Uterus (tissue), 4 donors: Measurements from ENCODE around the gene TSPAN12. TPM values are rescaled to one million over a fixed set of nuclear protein-coding genes. Genes with fewer than 3 reads are reported as not detected.

Experiments used
- DNase-seq, 2 donors: peaks; one replicate each; pipeline ENCODE4 v3.0.0-alpha.2; 2019 to 2020
- H3K27ac ChIP-seq, 2 donors: fragments of 200-600 bp; sonication (generic); 1 replicate in 1 of 2; 2 replicates in 1 of 2; pipeline ENCODE4 v1.5.1; 2016 to 2018
- H3K27me3 ChIP-seq, 2 donors: fragments of 200-600 bp; sonication (generic); one replicate each; pipeline ENCODE4 v1.5.1; 2018 to 2019; ENCODE audit warnings: control low read depth in 1 of 2
- H3K36me3 ChIP-seq, 2 donors: fragments of 200-600 bp; sonication (generic); one replicate each; pipeline ENCODE4 v1.5.1; 2019; ENCODE audit warnings: control low read depth in 1 of 2
- H3K4me1 ChIP-seq, 2 donors: fragments of 200-600 bp; sonication (generic); one replicate each; pipeline ENCODE4 v1.5.1; 2018 to 2019; ENCODE audit warnings: control low read depth in 1 of 2
- H3K4me3 ChIP-seq, 2 donors: fragments of 200-600 bp; sonication (generic); 1 replicate in 1 of 2; 2 replicates in 1 of 2; pipeline ENCODE4 v1.5.1; 2018 to 2019; ENCODE audit warnings: mild to moderate bottlenecking in 1 of 2
- H3K9me3 ChIP-seq, 2 donors: fragments of 200-600 bp; sonication (generic); one replicate each; pipeline ENCODE4 v1.5.1; 2019; ENCODE audit warnings: control low read depth in 1 of 2
- POLR2A ChIP-seq, 2 donors: fragments of 450-650 bp; IDR thresholded peaks; one replicate each; pipeline ENCODE4 v1.6.1; 2016; ENCODE audit warnings: antibody characterized with exemption in 2 of 2, mild to moderate bottlenecking in 1 of 2, moderate library complexity in 1 of 2
- intact Hi-C: fragments of 100-400 bp; cut with DNase I; formaldehyde crosslinking; loops from one replicate; pipeline ENCODE4 v1.15.1; 2023; ENCODE audit warnings: low total_unique reads
- total RNA-seq, 4 donors: library from RNA; depleted of rRNA in 3 of 4; stranded (reverse); fragments of >200 nt in 3 of 4; gene quantifications; one replicate each; pipeline versions ENCODE4 v1.1.0 to v1.2.4, GENCODE V29; 2014 to 2023
- TF ChIP-seq, protein P1 (sequence below), 4 experiments: fragments of 200-600 bp in 2 of 4; fragments of 450-650 bp in 2 of 4; sonication (generic) in 2 of 4; IDR thresholded peaks; one replicate each; pipeline ENCODE4 v1.5.1; 2016 to 2019; ENCODE audit warnings: antibody characterized with exemption in 4 of 4, mild to moderate bottlenecking in 2 of 4, moderate library complexity in 1 of 4
- donor health status: DM: yes; HTN: yes; CAD: no.

Gene TSPAN12
- total RNA-seq, 4 donors from 2014 or later, result 3.1 to 18.8 (median 11.8) TPM

DNA sequence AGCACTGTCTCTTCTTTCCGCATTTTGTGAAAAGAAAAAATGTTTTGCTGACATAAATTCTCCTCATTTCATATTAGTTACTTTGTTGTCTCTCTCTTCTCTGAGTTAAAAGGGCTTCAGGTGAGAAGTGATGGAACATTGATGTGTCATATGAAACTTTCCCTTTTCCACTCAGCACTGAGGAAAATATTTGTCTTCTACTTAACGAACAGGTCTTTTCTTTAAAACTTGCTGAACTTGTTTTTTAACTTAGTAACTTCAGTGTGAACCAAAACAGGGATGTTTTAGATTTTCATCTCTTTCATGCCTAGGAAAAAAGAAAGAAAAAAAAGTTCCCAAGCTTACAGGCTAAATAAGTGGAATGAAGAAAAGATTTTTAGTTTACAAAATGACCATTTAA lies 19.0 kb upstream of the TSPAN12 start:
- Histone ChIP-seq H3K27me3 (no peaks in the 10 kb centered on the region), H3K27ac (no peak overlapping the region), H3K4me3 (no peak overlapping the region), H3K4me1 (no peaks in the 10 kb centered on the region), H3K36me3 (no peaks in the 10 kb centered on the region), H3K9me3 (no peaks in the 10 kb centered on the region)
- intact Hi-C loops, result no loop called here
- no peak for TF ChIP-seq POLR2A (IDR thresholded peaks at IDR 0.05)
- TF ChIP-seq, protein P1, sequence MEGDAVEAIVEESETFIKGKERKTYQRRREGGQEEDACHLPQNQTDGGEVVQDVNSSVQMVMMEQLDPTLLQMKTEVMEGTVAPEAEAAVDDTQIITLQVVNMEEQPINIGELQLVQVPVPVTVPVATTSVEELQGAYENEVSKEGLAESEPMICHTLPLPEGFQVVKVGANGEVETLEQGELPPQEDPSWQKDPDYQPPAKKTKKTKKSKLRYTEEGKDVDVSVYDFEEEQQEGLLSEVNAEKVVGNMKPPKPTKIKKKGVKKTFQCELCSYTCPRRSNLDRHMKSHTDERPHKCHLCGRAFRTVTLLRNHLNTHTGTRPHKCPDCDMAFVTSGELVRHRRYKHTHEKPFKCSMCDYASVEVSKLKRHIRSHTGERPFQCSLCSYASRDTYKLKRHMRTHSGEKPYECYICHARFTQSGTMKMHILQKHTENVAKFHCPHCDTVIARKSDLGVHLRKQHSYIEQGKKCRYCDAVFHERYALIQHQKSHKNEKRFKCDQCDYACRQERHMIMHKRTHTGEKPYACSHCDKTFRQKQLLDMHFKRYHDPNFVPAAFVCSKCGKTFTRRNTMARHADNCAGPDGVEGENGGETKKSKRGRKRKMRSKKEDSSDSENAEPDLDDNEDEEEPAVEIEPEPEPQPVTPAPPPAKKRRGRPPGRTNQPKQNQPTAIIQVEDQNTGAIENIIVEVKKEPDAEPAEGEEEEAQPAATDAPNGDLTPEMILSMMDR (IDR thresholded peaks at IDR 0.05), result no peak
- no peak for DNase-seq

DNA sequence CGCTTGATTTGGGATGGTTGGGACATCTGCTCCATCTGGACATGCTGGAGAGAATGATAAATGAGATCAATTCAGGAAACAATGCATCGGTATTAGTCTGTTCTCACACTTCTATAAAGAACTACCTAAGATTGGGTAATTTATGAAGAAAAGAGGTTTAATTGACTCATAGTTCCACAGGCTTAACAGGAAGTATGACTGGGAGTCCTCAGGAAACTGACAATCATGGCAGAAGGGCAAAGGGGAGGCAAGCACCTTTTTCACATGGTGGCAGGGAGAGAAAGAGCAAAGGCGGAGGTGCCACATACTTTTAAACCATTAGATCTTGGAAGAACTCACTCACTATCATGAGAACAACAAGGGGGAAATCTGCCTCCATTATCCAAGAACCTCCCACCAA lies 16.8 kb upstream of the TSPAN12 start:
- intact Hi-C loops, result no loop called here
- Histone ChIP-seq H3K4me1 (no peaks in the 10 kb centered on the region), H3K9me3 (no peaks in the 10 kb centered on the region), H3K27me3 (no peaks in the 10 kb centered on the region), H3K36me3 (no peaks in the 10 kb centered on the region), H3K4me3 (no peak overlapping the region), H3K27ac (no peak overlapping the region)
- no peak for TF ChIP-seq POLR2A (IDR thresholded peaks at IDR 0.05)
- DNase-seq, result no peak

DNA sequence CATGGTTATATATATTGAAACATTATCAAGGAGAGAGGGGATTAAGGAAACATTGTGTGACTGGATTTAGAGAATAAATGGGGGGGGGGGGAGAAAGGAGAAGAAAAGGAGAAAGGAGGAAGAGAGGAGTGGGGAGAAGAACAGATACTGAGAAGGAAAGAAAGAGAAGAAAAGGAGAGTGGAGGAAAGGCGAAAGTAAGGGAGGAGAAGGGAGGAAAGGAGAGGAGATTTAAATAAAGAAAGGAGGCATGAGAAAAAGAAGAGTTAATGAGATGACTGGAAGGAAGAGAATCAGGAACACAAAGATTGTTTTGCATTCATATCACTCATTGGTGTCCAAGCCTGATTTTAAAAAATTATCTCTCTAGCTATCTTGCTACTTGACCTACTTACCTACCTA lies 16.1 kb upstream of the TSPAN12 start:
- H3K4me1 ChIP-seq, result no peaks in the 10 kb centered on the region
- H3K4me3 ChIP-seq, result no peak overlapping the region
- H3K27me3 ChIP-seq, result no peaks in the 10 kb centered on the region
- H3K36me3 ChIP-seq, result no peaks in the 10 kb centered on the region
- no peaks in the 10 kb centered on the region for H3K9me3 ChIP-seq
- H3K27ac ChIP-seq, result no peak overlapping the region
- DNase-seq, result no peak
- TF ChIP-seq, protein P1 (IDR thresholded peaks at IDR 0.05), result no peak
- no peak for TF ChIP-seq POLR2A (IDR thresholded peaks at IDR 0.05)
- intact Hi-C loops, result no loop called here

DNA sequence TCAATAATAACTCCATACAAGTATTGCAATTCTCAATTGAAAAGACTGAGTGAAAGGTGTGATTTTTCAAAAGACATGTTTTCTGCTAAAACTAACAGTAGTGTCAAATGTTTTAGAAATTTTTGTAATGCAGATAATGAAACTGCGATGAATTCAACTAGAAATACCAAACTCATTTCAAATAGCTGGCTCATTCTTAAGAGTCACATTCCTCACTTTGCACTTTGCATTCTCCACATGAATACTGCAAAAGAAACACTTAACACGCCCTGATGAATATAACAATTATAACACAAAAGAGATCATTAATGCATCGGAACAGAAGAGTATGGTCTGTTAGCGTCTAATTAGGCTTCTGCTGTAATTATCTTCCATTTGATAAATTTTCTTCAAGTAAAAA lies 15.5 kb upstream of the TSPAN12 start:
- DNase-seq, result no peak
- intact Hi-C loops, result no loop called here
- H3K4me1 ChIP-seq, result no peaks in the 10 kb centered on the region
- no peaks in the 10 kb centered on the region for H3K27me3 ChIP-seq
- H3K4me3 ChIP-seq, result no peak overlapping the region
- TF ChIP-seq, protein P1 (IDR thresholded peaks at IDR 0.05), result no peak
- no peak for TF ChIP-seq POLR2A (IDR thresholded peaks at IDR 0.05)
- no peak overlapping the region for H3K27ac ChIP-seq
- no peaks in the 10 kb centered on the region for H3K9me3 ChIP-seq
- H3K36me3 ChIP-seq, result no peaks in the 10 kb centered on the region

DNA sequence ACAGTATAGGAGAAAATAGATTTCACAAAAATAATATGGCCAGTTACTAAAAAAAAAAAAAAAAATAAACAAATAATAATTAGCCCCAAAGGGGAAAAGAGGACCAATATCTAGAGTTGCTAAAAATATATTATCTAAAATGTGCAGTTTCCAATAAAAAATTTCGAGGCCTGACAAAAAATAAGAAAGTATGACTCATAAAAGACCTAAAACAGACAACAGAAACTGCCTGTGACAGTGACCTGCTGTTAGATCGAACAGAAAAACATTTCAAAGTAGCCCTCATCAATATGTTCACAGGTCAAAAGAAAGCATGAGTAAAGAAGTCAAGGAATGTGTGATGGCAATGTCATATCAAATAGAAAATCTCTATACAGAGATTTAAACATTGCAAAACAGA lies 11.8 kb upstream of the TSPAN12 start:
- Histone ChIP-seq H3K9me3 (no peaks in the 10 kb centered on the region), H3K27me3 (no peaks in the 10 kb centered on the region), H3K4me3 (no peak overlapping the region), H3K36me3 (no peaks in the 10 kb centered on the region), H3K27ac (no peak overlapping the region), H3K4me1 (no peaks in the 10 kb centered on the region)
- no peak for DNase-seq
- TF ChIP-seq, protein P1 (IDR thresholded peaks at IDR 0.05), result no peak
- no peak for TF ChIP-seq POLR2A (IDR thresholded peaks at IDR 0.05)
- intact Hi-C loops, result no loop called here

DNA sequence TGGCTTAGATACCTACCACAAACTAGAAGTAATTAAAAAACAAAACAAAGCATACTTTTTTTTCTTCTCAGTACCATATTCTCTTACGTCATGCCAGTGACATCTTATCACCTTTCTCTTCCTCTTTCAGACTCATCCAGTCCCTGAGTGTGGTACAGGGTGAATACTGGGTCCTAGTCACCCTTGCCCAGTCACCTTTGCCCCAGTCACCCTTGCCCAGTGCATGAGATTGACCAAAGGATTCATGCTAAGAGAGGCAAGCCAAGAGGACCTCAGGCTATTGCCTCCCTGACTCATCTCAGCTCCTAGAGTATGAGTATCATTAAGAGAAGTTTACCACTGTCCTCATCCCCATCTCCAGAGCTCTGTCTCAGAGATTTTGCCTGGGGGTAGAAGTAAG lies 10.0 kb upstream of the TSPAN12 start:
- Histone ChIP-seq H3K4me1 (no peaks in the 10 kb centered on the region), H3K4me3 (no peak overlapping the region), H3K9me3 (no peaks in the 10 kb centered on the region), H3K27ac (no peak overlapping the region), H3K27me3 (no peaks in the 10 kb centered on the region), H3K36me3 (no peaks in the 10 kb centered on the region)
- TF ChIP-seq, protein P1 (IDR thresholded peaks at IDR 0.05), result no peak
- no peak for TF ChIP-seq POLR2A (IDR thresholded peaks at IDR 0.05)
- no peak for DNase-seq
- intact Hi-C loops, result no loop called here
